ENCODE measurements around the gene PTPN7.
A peak's percentile ranks its signal among the peaks of the same experiment; 100 is the strongest.

PTPN7 gene

GRCh38 chr1:202189001-202189790, 28.8 kb upstream of the PTPN7 start:
- Histone ChIP-seq H3K4me3 (ENCODE audit: insufficient read length, low read depth) (no peak overlapping the region), H3K9me3 (ENCODE audit: insufficient read depth, low read length) (no peaks in the 10 kb centered on the region; the same call in 1 of the 2 replicates), H3K4me1 (ENCODE audit: insufficient read depth, insufficient read length) (peaks cover 16% of the 10 kb centered on the region), H3K36me3 (ENCODE audit: insufficient read depth, insufficient read length, low read length) (no peaks in the 10 kb centered on the region), H3K27me3 (ENCODE audit: insufficient read depth, insufficient read length) (peaks cover 14% of the 10 kb centered on the region), H3K9ac (ENCODE audit: insufficient read length, low read depth) (peak overlapping the region; percentile 38)
- no peak for TF ChIP-seq YY1 (IDR thresholded peaks at IDR 0.05; ENCODE audit: insufficient read depth, insufficient read length)
- no peak for TF ChIP-seq ZNF274 (IDR thresholded peaks at IDR 0.05; ENCODE audit: low read depth, low read length)
- TF ChIP-seq SUZ12 (IDR thresholded peaks at IDR 0.05; ENCODE audit: extremely low read depth, insufficient read depth, insufficient read length) = no peak
- peak; percentile 68 for DNase-seq (ENCODE audit: low read depth, low spot score)

GRCh38 chr1:202187697-202188407, 27.4 kb upstream of the PTPN7 start:
- no peak overlapping the region for H3K4me3 ChIP-seq (ENCODE audit: insufficient read length, low read depth)
- no peak for DNase-seq (ENCODE audit: low read depth, low spot score)
- TF ChIP-seq ZNF274 (IDR thresholded peaks at IDR 0.05; ENCODE audit: low read depth, low read length) = no peak
- no peak for TF ChIP-seq SUZ12 (IDR thresholded peaks at IDR 0.05; ENCODE audit: extremely low read depth, insufficient read depth, insufficient read length)
- TF ChIP-seq YY1 (IDR thresholded peaks at IDR 0.05; ENCODE audit: insufficient read depth, insufficient read length) = no peak
- H3K27me3 ChIP-seq (ENCODE audit: insufficient read depth, insufficient read length) = peaks cover 1% of the 10 kb centered on the region
- H3K36me3 ChIP-seq (ENCODE audit: insufficient read depth, insufficient read length, low read length) = no peaks in the 10 kb centered on the region
- no peaks in the 10 kb centered on the region; the same call in 1 of the 2 replicates for H3K9me3 ChIP-seq (ENCODE audit: insufficient read depth, low read length)
- no peak overlapping the region for H3K9ac ChIP-seq (ENCODE audit: insufficient read length, low read depth)
- H3K4me1 ChIP-seq (ENCODE audit: insufficient read depth, insufficient read length) = peaks cover 8% of the 10 kb centered on the region

DNA sequence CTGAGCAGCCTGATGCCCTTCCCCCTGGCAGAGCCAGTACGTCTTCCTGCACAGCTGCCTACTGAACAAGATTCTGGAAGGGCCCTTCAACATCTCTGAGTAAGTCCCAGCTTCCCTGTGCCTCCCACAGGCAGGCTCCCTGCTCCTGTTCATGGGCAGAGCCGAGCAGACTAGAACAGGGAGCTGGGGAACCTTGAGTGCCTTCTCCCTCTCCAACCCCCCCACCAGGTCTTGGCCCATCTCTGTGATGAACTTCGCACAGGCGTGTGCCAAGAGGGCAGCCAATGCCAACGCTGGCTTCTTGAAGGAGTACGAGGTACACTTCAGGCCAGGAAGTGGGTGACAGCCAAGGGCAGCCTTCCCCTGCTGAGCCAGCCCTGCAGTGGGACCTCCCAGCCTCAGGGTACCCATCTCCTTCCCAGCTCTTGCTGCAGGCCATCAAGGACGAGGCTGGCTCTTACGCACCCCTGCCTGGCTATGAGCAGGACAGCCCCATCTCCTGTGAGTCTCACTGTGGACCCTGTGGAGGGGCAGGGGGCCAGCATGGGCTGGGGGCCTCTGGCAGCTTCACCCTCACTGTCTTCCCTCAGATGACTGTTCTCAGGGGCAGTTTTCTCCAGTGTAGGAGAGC, 26.8 kb upstream of the PTPN7 start:
- DNase-seq (ENCODE audit: low read depth, low spot score) = no peak

DNA sequence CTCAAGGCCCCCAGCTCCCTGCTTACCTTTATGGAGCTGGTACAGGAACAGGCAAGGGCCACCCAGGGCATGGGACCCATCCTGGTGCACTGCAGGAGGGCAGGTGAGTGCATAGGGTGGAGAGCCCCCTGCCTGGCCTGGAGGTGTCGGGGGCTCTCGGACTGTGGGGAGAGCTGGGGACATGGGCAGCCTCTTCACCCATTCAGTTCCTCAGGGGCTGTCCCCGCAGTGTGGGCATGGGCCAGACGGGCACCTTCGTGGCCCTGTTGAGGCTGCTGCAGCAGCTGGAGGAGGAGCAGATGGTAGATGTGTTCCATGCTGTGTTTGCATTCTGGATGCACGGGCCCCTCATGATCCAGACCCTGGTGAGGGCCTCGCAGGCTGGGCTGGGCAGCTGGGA, 25.9 kb upstream of the PTPN7 start:
- no peak for TF ChIP-seq ZNF274 (IDR thresholded peaks at IDR 0.05; ENCODE audit: low read depth, low read length)
- no peak for TF ChIP-seq YY1 (IDR thresholded peaks at IDR 0.05; ENCODE audit: insufficient read depth, insufficient read length)
- no peak for TF ChIP-seq SUZ12 (IDR thresholded peaks at IDR 0.05; ENCODE audit: extremely low read depth, insufficient read depth, insufficient read length)
- Histone ChIP-seq H3K36me3 (ENCODE audit: insufficient read depth, insufficient read length, low read length) (no peaks in the 10 kb centered on the region), H3K4me1 (ENCODE audit: insufficient read depth, insufficient read length) (peaks cover 8% of the 10 kb centered on the region), H3K4me3 (ENCODE audit: insufficient read length, low read depth) (no peak overlapping the region), H3K9me3 (ENCODE audit: insufficient read depth, low read length) (no peaks in the 10 kb centered on the region; the same call in 1 of the 2 replicates), H3K27me3 (ENCODE audit: insufficient read depth, insufficient read length) (peaks cover 7% of the 10 kb centered on the region), H3K9ac (ENCODE audit: insufficient read length, low read depth) (no peak overlapping the region)
- no peak for DNase-seq (ENCODE audit: low read depth, low spot score)

More for the DNA sequence above, 26.8 kb upstream of the PTPN7 start:
- no peaks in the 10 kb centered on the region; the same call in 1 of the 2 replicates for H3K9me3 ChIP-seq (ENCODE audit: insufficient read depth, low read length)
- H3K27me3 ChIP-seq (ENCODE audit: insufficient read depth, insufficient read length) = peaks cover 4% of the 10 kb centered on the region
- no peak overlapping the region for H3K9ac ChIP-seq (ENCODE audit: insufficient read length, low read depth)
- no peaks in the 10 kb centered on the region for H3K36me3 ChIP-seq (ENCODE audit: insufficient read depth, insufficient read length, low read length)
- no peak overlapping the region for H3K4me3 ChIP-seq (ENCODE audit: insufficient read length, low read depth)
- TF ChIP-seq YY1 (IDR thresholded peaks at IDR 0.05; ENCODE audit: insufficient read depth, insufficient read length) (no peak), ZNF274 (IDR thresholded peaks at IDR 0.05; ENCODE audit: low read depth, low read length) (no peak), SUZ12 (IDR thresholded peaks at IDR 0.05; ENCODE audit: extremely low read depth, insufficient read depth, insufficient read length) (no peak)
- H3K4me1 ChIP-seq (ENCODE audit: insufficient read depth, insufficient read length) = peaks cover 8% of the 10 kb centered on the region

GRCh38 chr1:202184750-202185460, 24.5 kb upstream of the PTPN7 start:
- no peak for TF ChIP-seq SUZ12 (IDR thresholded peaks at IDR 0.05; ENCODE audit: extremely low read depth, insufficient read depth, insufficient read length)
- TF ChIP-seq ZNF274 (IDR thresholded peaks at IDR 0.05; ENCODE audit: low read depth, low read length) = no peak
- TF ChIP-seq YY1 (IDR thresholded peaks at IDR 0.05; ENCODE audit: insufficient read depth, insufficient read length) = no peak
- Histone ChIP-seq H3K4me1 (ENCODE audit: insufficient read depth, insufficient read length) (peaks cover 4% of the 10 kb centered on the region), H3K9ac (ENCODE audit: insufficient read length, low read depth) (peak overlapping the region; percentile 15)

GRCh38 chr1:202182040-202182877, 21.9 kb upstream of the PTPN7 start:
- no peak for DNase-seq (ENCODE audit: low read depth, low spot score)
- Histone ChIP-seq H3K27me3 (ENCODE audit: insufficient read depth, insufficient read length) (peaks cover 12% of the 10 kb centered on the region), H3K36me3 (ENCODE audit: insufficient read depth, insufficient read length, low read length) (no peaks in the 10 kb centered on the region), H3K4me1 (ENCODE audit: insufficient read depth, insufficient read length) (no peaks in the 10 kb centered on the region), H3K9me3 (ENCODE audit: insufficient read depth, low read length) (no peaks in the 10 kb centered on the region), H3K9ac (ENCODE audit: insufficient read length, low read depth) (no peak overlapping the region), H3K4me3 (ENCODE audit: insufficient read length, low read depth) (no peak overlapping the region)
- no peak for TF ChIP-seq ZNF274 (IDR thresholded peaks at IDR 0.05; ENCODE audit: low read depth, low read length)
- no peak for TF ChIP-seq SUZ12 (IDR thresholded peaks at IDR 0.05; ENCODE audit: extremely low read depth, insufficient read depth, insufficient read length)
- TF ChIP-seq YY1 (IDR thresholded peaks at IDR 0.05; ENCODE audit: insufficient read depth, insufficient read length) = no peak

More at GRCh38 chr1:202184750-202185460, 24.5 kb upstream of the PTPN7 start:
- peak; percentile 98 for DNase-seq (ENCODE audit: low read depth, low spot score)
- no peak overlapping the region for H3K4me3 ChIP-seq (ENCODE audit: insufficient read length, low read depth)
- peaks cover 7% of the 10 kb centered on the region for H3K27me3 ChIP-seq (ENCODE audit: insufficient read depth, insufficient read length)
- no peaks in the 10 kb centered on the region for H3K36me3 ChIP-seq (ENCODE audit: insufficient read depth, insufficient read length, low read length)
- H3K9me3 ChIP-seq (ENCODE audit: insufficient read depth, low read length) = no peaks in the 10 kb centered on the region

Data from NT2/D1 (cell line).